GM12875 (cell line): ENCODE results near the gene FARSA.
"Not testable (repeated sequence)": the region's sequence is repeated elsewhere in the genome, so short reads cannot be mapped to it uniquely, and the experiment has no call there.

ENCODE experiments used
- H3K4me3 ChIP-seq: one replicate; pipeline ENCODE4 v1.5.1; 2011; ENCODE audit warnings: low read depth, low read length, control low read depth
- CTCF ChIP-seq: IDR thresholded peaks from 2 replicates; pipeline ENCODE4 v1.5.1; 2011; ENCODE audit warnings: low read depth, mild to moderate bottlenecking, control low read depth, inconsistent platforms, low read length, moderate library complexity, borderline replicate concordance; ENCODE audit not compliant: insufficient read depth

The FARSA gene

GRCh38 chr19:12924621-12925310 is 8.7 kb downstream of the FARSA start:
- no peak overlapping the region for H3K4me3 ChIP-seq
- no peak for TF ChIP-seq CTCF

DNA sequence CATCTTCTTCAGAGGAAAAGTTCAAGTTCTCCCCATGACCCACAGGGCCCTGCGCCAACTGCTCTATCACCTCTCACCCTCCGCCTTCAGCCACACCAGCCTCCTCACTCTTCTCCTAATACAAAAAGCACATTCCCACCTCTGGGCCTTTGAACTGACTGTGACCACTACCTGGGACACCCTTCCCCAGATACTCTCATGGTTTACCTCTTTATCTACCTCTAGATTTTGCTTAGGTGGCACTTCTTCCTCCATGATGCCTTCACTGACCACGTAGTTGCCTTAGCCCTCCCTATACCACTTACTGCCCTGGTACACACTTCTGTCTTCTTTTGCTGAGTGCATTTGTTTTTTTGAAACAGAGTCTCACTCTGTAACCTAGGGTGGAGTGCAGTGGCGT is 10.6 kb downstream of the FARSA start:
- no peak for TF ChIP-seq CTCF
- no peak overlapping the region for H3K4me3 ChIP-seq

DNA sequence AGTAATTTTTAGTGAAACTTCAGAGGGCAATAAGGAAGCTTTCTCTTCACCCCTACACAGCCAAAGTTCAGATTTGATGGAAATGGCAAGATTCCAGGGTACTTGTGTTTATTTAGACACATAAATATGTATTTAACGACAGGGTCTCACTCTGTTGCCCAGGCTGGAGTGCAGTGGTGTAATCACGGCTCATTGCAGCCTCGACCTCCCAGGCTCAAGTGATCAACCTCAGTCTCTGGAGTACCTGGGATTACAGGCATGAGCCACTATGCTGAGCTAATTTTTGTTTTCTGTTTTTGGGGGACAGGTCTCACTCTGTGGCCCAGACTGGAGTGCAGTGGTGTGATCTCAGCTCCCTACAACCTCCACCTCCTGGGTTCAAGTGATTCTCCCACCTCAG is 12.5 kb downstream of the FARSA start:
- no peak for TF ChIP-seq CTCF
- H3K4me3 ChIP-seq = no peak overlapping the region

DNA sequence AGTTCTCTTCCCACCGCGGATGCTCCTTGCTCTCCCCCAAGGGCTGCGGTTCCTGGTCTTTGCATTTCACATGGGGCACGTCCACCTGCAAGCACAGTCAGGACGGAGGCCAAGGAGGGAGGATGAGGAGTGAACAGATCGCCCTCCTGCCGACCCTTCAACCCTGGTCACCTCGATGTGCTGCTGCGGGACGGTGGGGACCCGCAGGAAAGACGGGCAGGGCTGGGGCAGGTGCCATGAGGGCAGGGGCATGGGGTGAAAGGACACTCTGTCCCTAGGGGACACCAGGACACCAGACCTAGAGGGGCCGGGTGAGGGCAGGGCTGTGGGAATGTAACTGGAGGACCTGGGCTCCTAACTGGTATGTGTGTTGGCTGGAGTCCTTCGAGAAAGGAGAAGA is 15.3 kb downstream of the FARSA start:
- H3K4me3 ChIP-seq = no peak overlapping the region
- TF ChIP-seq CTCF = no peak

- H3K4me3 ChIP-seq = not testable (repeated sequence)
Measured at GRCh38 chr19:12915860-12916259, 17.7 kb downstream of the FARSA start.

- H3K4me3 ChIP-seq = no peak overlapping the region
Measured at GRCh38 chr19:12913851-12914690, 19.4 kb downstream of the FARSA start.

More at GRCh38 chr19:12913851-12914690, 19.4 kb downstream of the FARSA start:
- TF ChIP-seq CTCF = no peak
